ENCODE measurements around the gene CCDC142. TPM values are rescaled to one million over a fixed set of nuclear protein-coding genes. Genes with fewer than 3 reads are reported as not detected.

The CCDC142 gene
- total RNA-seq, 2 experiments from 2014 or later, result 10.2 to 12.4 TPM

DNA sequence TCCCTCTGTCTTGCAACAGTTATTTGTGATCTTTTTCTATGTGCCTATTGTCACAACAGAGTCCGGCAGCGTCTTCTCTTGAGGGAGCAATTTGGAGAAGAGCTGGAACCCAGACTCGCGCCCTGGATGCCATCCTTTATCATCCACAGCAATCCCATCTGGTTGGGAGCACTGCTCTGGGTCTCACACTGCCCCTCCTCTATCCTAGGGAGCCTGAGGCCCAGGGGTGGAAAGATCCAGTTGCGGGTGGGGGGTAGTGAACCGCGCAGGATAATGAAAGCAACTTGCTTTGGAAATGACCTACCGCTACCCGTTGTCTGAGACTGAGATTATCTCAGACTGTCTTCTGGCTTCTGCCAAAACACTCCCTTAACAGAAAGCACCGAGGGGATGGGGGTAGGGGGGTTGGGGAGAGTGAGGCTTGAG lies 23.8 kb downstream of the CCDC142 start:
- intact Hi-C loops (cut with DNase I, micrococcal nuclease), result loop anchor here (1.0 to 10.0 kb wide), 3 partner anchors 13 to 1224 kb away; partner anchors contain the start of genes CCT7 (in 2 of the 2), PRADC1 (in 2 of the 2), MRPL53 (in 1 of the 2) and TTC31 (in 1 of the 2)
- no peaks in the 10 kb centered on the region for H3K9me3 Mint-ChIP-seq
- H3K4me3 Mint-ChIP-seq, result peak overlapping the region; percentile 95
- DNase-seq, result peak in 1 of 14 experiments; percentile 43
- H3K36me3 Mint-ChIP-seq (ENCODE audit: low read depth), result peaks cover 40% of the 10 kb centered on the region
- H3K4me1 Mint-ChIP-seq (ENCODE audit: low read depth), result peaks cover 65% of the 10 kb centered on the region
- H3K9me3 ChIP-seq (ENCODE audit: control insufficient read depth in 1 of 2, insufficient read depth in 1 of 2, low read length in 2 of 2), result no peaks in the 10 kb centered on the region
- CTCF ChIA-PET, result interaction anchor here (0.6 to 6.2 kb wide), 4 partner anchors 10 to 73 kb away, joined by 3 to 61 read pairs (median 8); partner anchors contain the start of genes CCDC142, MRPL53 and TTC31
- no peaks in the 10 kb centered on the region for H3K27me3 Mint-ChIP-seq
- TF ChIP-seq, protein P1, sequence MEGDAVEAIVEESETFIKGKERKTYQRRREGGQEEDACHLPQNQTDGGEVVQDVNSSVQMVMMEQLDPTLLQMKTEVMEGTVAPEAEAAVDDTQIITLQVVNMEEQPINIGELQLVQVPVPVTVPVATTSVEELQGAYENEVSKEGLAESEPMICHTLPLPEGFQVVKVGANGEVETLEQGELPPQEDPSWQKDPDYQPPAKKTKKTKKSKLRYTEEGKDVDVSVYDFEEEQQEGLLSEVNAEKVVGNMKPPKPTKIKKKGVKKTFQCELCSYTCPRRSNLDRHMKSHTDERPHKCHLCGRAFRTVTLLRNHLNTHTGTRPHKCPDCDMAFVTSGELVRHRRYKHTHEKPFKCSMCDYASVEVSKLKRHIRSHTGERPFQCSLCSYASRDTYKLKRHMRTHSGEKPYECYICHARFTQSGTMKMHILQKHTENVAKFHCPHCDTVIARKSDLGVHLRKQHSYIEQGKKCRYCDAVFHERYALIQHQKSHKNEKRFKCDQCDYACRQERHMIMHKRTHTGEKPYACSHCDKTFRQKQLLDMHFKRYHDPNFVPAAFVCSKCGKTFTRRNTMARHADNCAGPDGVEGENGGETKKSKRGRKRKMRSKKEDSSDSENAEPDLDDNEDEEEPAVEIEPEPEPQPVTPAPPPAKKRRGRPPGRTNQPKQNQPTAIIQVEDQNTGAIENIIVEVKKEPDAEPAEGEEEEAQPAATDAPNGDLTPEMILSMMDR (IDR thresholded peaks at IDR 0.05), result no peak
- H3K27ac Mint-ChIP-seq, result peak overlapping the region; percentile 98
- H3K4me1 ChIP-seq (ENCODE audit: insufficient read depth, low read length), result peaks cover 46% of the 10 kb centered on the region
- ATAC-seq (ENCODE audit: poor library complexity), result no peak
- peak overlapping the region; percentile 96 for H3K4me3 ChIP-seq (ENCODE audit: low read length)
- POLR2A ChIA-PET, result interaction anchor here (0.6 to 6.5 kb wide), 24 partner anchors 12 to 721 kb away, joined by 3 to 225 read pairs (median 6); partner anchors contain the start of genes AUP1, C2orf81, CCDC142 and HTRA2
- peak overlapping the region; percentile 82 to 100 for H3K27ac ChIP-seq (ENCODE audit: low read depth in 1 of 2, low read length in 2 of 2)
- peaks cover 25% of the 10 kb centered on the region for H3K36me3 ChIP-seq (ENCODE audit: insufficient read depth, low read length)
- no peaks in the 10 kb centered on the region for H3K27me3 ChIP-seq (ENCODE audit: control insufficient read depth in 1 of 2, insufficient read depth in 2 of 2, low read length in 2 of 2)

DNA sequence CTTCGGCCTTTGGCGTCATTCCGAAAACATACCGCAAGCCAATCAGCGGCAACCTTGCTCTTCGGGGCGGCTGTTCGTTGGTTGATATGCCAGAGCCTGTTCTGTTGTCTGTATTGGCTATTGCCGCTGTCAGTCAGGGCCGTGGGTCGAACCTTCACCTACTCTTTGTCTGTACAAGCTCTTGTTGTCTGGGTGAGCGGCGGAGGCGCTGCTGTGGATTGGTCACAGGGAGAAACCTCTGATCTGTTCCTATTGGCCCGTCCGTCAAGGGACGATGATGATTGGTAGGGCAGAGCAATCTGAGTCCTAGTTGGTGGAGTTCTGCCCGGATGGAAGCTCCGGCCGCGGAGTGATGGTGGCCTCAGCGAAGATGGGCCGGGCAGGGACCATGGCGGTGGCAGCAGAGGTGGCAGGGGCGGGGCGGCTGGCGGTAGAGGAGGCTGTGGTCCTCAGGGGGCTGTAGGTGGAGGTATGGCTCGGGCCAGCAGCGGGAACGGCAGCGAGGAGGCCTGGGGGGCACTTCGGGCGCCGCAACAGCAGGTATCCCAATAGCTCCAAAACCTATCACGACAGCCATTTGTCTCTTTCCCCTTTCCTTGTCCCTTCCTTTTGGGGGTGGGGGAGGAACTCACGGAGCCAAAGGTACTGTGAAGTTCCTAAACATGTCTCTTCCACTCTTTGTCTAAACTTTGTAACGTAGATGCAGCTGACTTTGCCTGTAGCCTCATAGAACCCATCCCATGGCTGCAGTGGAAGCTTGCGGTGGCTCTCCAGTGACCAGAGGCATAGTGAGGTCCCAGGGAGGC lies 24.5 kb downstream of the CCDC142 start, which contains the start of gene WBP1:
WBP1 (plus strand) TSS at position 307 of the 806 bp plus-strand sequence; CDS start at position 472, 165 bp downstream.
- Mint-ChIP-seq H3K4me1 (ENCODE audit: low read depth) (peaks cover 64% of the 10 kb centered on the region), H3K36me3 (ENCODE audit: low read depth) (peaks cover 39% of the 10 kb centered on the region), H3K27me3 (no peaks in the 10 kb centered on the region), H3K9me3 (no peaks in the 10 kb centered on the region), H3K4me3 (peak within 1 kb of the TSS; percentile 95), H3K27ac (peak within 1 kb of the TSS; percentile 98)
- ChIA-PET CTCF (interaction anchor here (0.6 to 6.2 kb wide), 6 partner anchors 10 to 74 kb away, joined by 3 to 61 read pairs (median 4); partner anchors contain the start of genes CCDC142, MRPL53 and TTC31), POLR2A (interaction anchor here (0.5 to 6.5 kb wide), 33 partner anchors 12 to 1225 kb away, joined by 3 to 225 read pairs (median 5); partner anchors contain the start of genes AUP1, C2orf81, CCDC142 and CCT7)
- Histone ChIP-seq H3K4me1 (ENCODE audit: insufficient read depth, low read length) (peaks cover 44% of the 10 kb centered on the region), H3K4me3 (ENCODE audit: low read length) (peak within 1 kb of the TSS; percentile 96), H3K36me3 (ENCODE audit: insufficient read depth, low read length) (peaks cover 25% of the 10 kb centered on the region), H3K27ac (ENCODE audit: low read depth in 1 of 2, low read length in 2 of 2) (peak within 1 kb of the TSS; percentile 100), H3K27me3 (ENCODE audit: control insufficient read depth in 1 of 2, insufficient read depth in 2 of 2, low read length in 2 of 2) (no peaks in the 10 kb centered on the region), H3K9me3 (ENCODE audit: control insufficient read depth in 1 of 2, insufficient read depth in 1 of 2, low read length in 2 of 2) (no peaks in the 10 kb centered on the region)
- ATAC-seq (ENCODE audit: poor library complexity) (peak; percentile 80), DNase-seq (peak; percentile 96 to 100 (median 98))
- intact Hi-C loops (cut with DNase I, micrococcal nuclease), result loop anchor here (1.0 to 10.0 kb wide), 3 partner anchors 14 to 1224 kb away; partner anchors contain the start of genes CCT7 (in 2 of the 2), PRADC1 (in 2 of the 2), MRPL53 (in 1 of the 2) and TTC31 (in 1 of the 2)
- TF ChIP-seq, protein P1 (IDR thresholded peaks at IDR 0.05), result no peak

DNA sequence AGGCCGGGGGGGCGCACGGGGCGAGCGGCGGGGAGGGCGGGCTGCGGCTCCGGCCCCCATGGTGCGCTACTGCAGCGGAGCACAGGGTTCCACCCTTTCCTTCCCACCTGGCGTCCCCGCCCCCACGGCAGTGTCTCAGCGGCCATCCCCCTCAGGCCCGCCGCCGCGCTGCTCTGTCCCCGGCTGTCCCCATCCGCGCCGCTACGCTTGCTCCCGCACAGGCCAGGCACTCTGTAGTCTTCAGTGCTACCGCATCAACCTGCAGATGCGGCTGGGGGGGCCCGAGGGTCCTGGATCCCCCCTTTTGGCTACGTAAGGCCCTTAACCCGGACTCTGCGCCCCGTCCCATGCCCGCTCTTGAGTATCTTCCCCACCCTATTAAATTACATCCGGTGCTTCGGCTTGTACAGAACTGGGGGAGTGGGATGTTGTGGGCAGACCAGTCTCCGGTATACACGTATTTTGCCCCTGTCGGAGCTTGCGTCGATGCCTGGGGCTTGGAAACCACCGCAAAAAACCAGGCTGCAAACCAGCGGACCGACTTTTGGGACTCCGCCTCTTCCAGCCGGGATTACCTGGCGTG lies 25.2 kb downstream of the CCDC142 start:
- peaks cover 64% of the 10 kb centered on the region for H3K4me1 Mint-ChIP-seq (ENCODE audit: low read depth)
- peaks cover 18% of the 10 kb centered on the region for H3K36me3 ChIP-seq (ENCODE audit: insufficient read depth, low read length)
- H3K4me3 Mint-ChIP-seq, result peak overlapping the region; percentile 95
- no peaks in the 10 kb centered on the region for H3K9me3 ChIP-seq (ENCODE audit: control insufficient read depth in 1 of 2, insufficient read depth in 1 of 2, low read length in 2 of 2)
- peaks cover 32% of the 10 kb centered on the region for H3K36me3 Mint-ChIP-seq (ENCODE audit: low read depth)
- H3K4me1 ChIP-seq (ENCODE audit: insufficient read depth, low read length), result peaks cover 49% of the 10 kb centered on the region
- H3K9me3 Mint-ChIP-seq, result no peaks in the 10 kb centered on the region
- ChIA-PET CTCF (interaction anchor here (0.9 to 6.2 kb wide), 5 partner anchors 14 to 75 kb away, joined by 3 to 61 read pairs (median 5); partner anchors contain the start of genes CCDC142, MRPL53 and TTC31), POLR2A (interaction anchor here (0.9 to 6.5 kb wide), 29 partner anchors 13 to 1224 kb away, joined by 3 to 225 read pairs (median 5); partner anchors contain the start of genes AUP1, C2orf81, CCDC142 and CCT7)
- H3K4me3 ChIP-seq (ENCODE audit: low read length), result peak overlapping the region; percentile 96
- peak overlapping the region; percentile 98 for H3K27ac Mint-ChIP-seq
- DNase-seq (peak; percentile 66 to 91 (median 79)), ATAC-seq (ENCODE audit: poor library complexity) (peak; percentile 59)
- peak overlapping the region; percentile 100 for H3K27ac ChIP-seq (ENCODE audit: low read depth in 1 of 2, low read length in 2 of 2)
- TF ChIP-seq, protein P1 (IDR thresholded peaks at IDR 0.05), result no peak
- intact Hi-C loops (cut with DNase I, micrococcal nuclease), result loop anchor here (1.0 to 10.0 kb wide), 5 partner anchors 15 to 1223 kb away; partner anchors contain the start of genes CCT7 (in 2 of the 2), PRADC1 (in 2 of the 2), MRPL53 (in 1 of the 2) and TPRKB (in 1 of the 2)
- H3K27me3 ChIP-seq (ENCODE audit: control insufficient read depth in 1 of 2, insufficient read depth in 2 of 2, low read length in 2 of 2), result no peaks in the 10 kb centered on the region
- no peaks in the 10 kb centered on the region for H3K27me3 Mint-ChIP-seq

All from CD4-positive, alpha-beta T cell (primary cell).